Non-pigmented ciliary epithelial cell (primary cell): ENCODE measurements around the gene TDRD9.

Source experiments
- DNase-seq: peaks from one replicate; pipeline ENCODE4 v3.0.0-alpha.2; 2010; ENCODE audit warnings: low read depth

TDRD9 gene

GRCh38 chr14:104075530-104076151, 147.4 kb downstream of the TDRD9 start:
- DNase-seq, result no peak

- DNase-seq, result no peak
Measured at GRCh38 chr14:104076743-104077142, 148.5 kb downstream of the TDRD9 start.

DNA sequence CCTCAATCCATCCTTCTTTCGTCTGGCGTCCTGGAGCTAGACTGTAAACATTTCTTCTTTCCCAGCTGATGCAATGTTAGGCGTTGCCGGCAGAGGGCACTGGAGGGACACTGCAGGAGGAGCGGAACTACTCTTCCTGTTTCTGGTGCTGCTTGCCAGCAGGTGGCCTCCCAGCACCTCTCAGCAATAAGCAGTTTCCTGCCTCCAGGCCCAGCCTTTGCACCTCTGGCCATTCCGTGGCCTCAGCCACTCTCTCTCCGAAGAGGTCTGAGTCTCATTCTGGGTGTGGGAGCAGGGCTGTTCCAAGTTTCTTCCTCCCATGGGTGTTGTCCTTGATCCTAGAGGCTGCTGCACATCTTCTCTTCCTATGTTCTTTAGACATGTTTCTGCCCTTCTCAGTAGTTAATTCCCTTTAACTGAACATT, 149.8 kb downstream of the TDRD9 start:
- DNase-seq, result peak; percentile 60

- no peak for DNase-seq
Measured at GRCh38 chr14:104080376-104081260, 152.4 kb downstream of the TDRD9 start.

DNA sequence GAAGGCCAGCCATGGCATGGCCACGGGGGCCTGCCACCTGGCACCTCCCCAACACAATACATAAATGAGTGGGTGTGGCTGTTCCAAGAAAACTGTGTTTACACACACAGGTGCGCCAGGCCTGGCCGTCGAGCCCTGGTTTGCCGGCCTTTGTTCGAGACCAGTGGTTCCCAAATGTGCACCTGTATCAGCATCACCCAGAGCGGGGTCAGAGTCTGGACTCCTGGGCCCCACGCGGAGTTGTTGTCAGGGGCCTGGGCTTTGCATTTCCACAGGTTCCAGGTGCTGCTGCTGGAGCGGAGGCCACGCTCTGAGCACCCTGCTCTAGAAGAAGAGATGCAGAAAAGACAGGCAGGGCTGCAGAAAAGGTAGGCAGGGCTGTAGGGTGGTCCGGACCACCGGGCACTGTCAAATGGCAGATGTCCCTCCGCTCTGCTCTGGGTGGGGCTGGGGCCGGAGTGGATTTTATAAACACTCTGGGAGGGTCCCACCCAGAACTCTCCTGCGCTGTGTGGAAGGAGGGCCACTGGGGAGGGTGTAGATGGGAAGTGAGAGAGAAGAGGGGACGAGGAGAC, 153.1 kb downstream of the TDRD9 start:
- DNase-seq, result no peak

GRCh38 chr14:104081951-104082464, 153.8 kb downstream of the TDRD9 start:
- no peak for DNase-seq

DNA sequence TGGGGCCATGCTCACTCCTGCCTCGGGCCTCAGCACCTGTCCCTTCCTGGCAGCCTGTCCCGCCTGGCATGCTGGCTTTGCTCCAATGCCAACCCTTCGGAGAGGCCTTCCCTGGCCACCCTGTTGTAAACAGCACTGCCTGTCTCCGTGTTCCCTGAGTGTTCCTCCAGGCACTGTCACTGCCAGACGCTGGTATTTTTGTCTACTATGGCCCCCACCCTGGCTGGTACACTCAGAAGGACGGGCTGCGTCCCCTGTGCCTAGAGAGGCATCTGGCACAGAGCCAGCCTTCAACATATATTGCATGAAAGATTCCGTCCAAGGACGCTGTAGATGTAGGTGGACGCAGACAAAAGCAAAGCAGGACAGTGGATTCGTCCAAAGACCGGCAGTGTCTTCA, 154.6 kb downstream of the TDRD9 start:
- no peak for DNase-seq

- no peak for DNase-seq
Measured at GRCh38 chr14:104084251-104085002, 156.2 kb downstream of the TDRD9 start.

DNA sequence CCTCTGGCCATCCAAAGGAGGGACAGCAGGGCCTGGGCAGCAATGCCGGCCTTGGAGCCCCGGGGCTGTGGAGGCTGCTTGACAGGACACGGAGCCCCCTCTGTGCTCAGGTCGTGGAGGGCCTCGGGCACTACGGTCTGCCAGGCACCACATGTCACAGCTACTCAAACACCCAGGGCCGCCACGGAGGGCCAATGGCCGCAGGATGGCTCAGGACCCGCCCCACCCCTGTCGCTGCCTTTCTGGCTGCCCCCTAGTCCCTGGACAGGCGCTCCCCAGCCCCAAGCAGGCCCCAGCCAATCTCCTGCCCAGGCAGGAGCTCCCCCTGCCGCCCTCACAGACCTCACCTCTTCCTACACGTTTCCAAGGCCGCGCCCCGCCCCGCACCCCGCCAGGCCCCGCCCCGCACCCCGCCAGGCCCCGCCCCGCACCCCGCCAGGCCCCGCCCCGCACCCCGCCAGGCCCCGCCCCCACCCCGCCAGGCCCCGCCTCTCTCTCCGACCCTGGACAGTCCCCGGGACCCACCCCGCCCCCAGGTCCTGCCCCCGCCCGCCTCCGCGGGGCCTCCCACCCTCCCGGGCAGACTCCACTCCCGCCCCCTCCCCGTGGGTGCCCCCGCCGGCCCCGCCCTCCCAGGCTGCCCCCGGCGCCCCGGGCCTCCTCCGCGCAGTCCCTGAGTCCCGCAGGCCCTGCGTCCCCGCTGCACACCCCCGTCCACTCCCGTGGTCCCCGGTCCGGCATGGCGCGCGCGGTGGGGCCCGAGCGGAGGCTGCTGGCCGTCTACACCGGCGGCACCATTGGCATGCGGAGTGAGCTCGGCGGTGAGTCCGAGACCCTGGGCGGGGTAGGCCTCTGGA, 157.0 kb downstream of the TDRD9 start, which contains the start of gene ASPG:
ASPG (plus strand) TSS at position 669 of the 857 bp plus-strand sequence; CDS start at position 740, 71 bp downstream.
- no peak for DNase-seq

DNA sequence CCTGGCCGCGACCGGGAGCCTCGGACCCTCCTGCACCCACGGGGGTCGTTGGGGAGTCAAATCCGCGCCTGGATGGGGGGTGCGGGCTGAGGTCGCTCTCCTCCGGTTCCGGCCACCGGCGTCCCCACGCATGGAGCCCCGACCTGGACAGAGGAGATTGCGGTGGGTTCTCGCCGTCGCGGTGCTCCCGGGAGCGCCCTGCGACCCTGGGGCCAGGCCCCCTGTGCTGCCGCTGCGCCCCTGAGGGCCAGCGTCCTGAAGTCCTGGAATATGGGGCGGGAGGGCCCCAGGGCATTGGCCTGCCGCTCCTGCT, 157.6 kb downstream of the TDRD9 start:
- DNase-seq, result no peak

DNA sequence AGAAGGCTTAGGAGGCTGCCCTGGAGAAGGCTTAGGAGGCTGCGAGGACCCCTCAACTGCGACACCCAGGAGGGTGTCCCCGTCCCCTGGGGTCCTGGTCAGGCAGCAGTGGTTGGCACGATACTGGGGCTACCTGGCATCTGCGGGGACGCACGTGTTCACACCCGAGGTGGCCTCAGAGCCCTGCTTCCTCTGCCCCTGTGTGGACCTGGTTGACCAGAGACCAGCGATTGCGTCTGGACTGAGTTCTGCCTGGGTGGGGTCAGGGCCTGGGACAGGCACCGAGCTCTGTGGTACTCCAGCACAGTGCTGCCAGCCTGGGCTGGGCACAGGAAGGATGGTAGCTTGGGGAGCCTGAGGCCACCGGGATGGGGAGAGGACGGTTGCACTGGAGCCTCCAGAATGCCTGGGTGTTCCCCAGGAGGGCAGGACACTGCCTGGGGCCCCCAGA, 158.0 kb downstream of the TDRD9 start:
- no peak for DNase-seq

GRCh38 chr14:104086661-104087461, 158.6 kb downstream of the TDRD9 start:
- no peak for DNase-seq

- no peak for DNase-seq
Measured at GRCh38 chr14:104087505-104087904, 159.2 kb downstream of the TDRD9 start.

DNA sequence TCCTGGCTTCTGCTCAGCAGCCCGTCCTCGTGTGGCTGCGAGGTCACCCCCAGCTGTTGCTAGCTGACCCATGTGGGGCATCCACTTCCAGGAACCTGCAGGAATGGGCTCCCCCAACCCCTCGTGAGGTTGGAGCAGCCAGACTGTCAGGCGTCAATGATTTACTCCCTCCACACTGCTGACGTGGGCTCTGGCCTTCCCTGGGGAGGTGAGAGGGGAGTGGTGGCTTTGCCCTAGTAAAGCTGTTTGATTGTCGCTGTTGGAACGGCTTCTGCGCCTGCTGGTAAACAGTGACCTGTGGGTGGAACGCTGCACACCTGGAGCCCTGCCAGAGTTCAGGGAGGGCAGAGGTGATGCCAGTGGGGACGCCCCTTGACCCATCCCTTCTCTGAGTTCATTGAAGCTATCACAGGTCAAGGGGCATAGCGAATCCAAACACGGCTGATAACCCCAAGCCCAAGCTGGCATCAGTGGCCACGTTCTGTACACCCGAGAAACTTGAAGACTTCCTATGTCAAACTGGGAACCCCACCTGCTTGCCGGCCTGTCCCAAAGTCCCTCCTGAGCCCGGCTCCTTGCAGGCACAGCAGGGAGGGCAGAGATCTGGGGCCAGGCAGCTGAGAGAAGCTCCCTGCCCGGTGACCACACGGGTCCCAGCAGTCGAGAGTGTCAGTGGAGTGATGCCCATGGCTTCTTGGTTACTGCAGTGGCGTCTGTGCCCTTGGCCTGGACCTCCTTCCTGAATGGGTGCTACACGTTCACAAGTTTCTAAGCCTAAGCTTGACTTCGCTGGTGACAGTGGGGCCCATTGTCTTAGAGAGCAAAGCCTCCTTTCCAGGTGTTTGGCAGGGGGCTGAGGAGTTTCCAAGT, 160.0 kb downstream of the TDRD9 start:
- DNase-seq, result no peak

GRCh38 chr14:104090071-104090748, 162.0 kb downstream of the TDRD9 start:
- no peak for DNase-seq

DNA sequence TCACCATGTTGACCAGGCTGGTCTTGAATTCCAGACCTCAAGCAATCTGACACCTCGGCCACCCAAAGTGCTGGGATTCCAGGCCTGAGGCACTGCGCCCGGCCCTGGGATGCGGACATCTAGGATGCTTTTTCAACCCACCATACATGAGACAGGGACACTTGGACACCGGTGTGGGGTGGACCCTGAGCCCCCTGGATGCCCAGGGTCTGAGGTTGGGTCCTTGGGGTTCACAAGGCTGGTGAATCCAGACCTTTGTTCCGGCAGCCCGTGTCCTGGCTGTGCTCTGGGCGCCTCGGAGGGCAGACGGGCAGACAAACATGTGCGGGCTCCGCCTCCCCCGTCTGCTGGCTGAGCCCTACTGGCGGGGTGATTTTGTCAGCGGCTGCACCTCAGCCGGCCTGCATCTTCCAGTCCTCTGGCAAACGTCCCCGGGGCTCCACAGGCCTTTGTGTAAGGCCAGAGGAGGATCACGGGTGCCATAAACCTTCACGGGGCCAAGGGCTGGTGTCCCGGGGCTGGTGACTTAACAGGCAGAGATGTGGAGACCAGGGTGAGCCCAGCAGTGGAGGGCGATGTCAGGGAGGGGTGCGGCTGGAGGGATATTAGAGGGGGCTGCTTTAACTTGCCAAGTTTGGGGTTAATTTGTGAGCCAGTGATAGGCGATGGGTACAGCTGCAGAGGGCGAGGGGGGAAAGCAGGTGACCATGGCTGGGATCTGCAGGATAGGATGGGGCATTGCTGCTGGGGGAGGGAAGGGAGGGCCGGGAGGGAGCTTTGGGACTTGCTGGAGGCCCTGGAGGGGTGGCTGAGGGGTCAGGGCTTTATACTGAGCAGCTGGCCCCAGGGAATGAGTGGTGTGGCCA, 163.0 kb downstream of the TDRD9 start:
- no peak for DNase-seq

DNA sequence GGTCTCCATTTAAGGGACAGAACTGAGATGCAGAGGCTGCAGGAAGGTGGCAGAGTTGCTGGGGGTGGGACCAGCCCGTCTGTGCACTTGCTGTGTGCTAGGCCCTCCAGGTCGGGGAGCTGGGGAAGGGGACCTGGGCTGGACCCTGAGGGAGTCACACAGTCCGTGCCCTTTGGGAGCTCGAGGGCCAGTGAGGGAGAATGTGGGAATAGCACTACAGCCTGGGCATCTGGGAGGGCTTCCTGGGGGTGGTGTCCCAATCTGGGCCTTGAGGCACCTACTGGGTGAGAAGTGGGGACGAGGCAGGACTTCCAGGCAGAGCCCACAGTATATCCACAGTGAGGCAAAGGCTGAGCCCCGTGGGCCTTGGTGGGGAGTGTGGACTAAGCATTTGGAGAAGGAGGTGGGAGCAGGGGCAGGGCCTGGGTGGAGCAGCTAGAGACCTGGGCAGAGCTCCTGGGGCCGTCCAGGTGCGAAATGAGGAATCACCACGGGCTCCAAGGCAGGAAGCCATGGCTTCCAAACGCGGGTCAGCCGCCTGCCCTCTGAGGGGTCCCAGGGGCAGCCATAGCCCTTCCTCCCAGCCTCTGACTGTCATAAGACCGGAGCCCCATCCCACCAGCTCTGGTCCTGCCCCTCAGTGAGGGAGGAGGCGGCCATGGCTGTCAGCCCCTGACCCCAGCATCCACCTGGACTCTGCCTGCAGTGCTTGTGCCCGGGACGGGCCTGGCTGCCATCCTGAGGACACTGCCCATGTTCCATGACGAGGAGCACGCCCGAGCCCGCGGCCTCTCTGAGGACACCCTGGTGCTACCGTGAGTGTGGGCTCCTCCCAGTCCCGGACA, 163.9 kb downstream of the TDRD9 start:
- no peak for DNase-seq
